IPS-NIHi11 (cell line): ENCODE data around the gene KCNA4.
"Not testable (repeated sequence)": the region's sequence is repeated elsewhere in the genome, so short reads cannot be mapped to it uniquely, and the experiment has no call there.

ENCODE experiments used
- DNase-seq: peaks from one replicate; pipeline ENCODE4 v3.0.0; 2012; ENCODE audit warnings: mixed read lengths, low spot score

Gene KCNA4

GRCh38 chr11:30016588-30017363 is at the start of gene KCNA4:
KCNA4 (minus strand) TSS chr11:30017030; CDS start chr11:30012678, 4,352 bp downstream.
- DNase-seq = peak; percentile 84

- DNase-seq = no peak
These were observed 45.3 kb upstream of the KCNA4 start for GRCh38 chr11:30062103-30062502.

- no peak for DNase-seq
These were observed 42.5 kb upstream of the KCNA4 start for GRCh38 chr11:30059172-30059815.

GRCh38 chr11:30049214-30049613 is 32.4 kb upstream of the KCNA4 start:
- DNase-seq = no peak

- peak; percentile 48 for DNase-seq
These were observed 29.7 kb upstream of the KCNA4 start for GRCh38 chr11:30046578-30046945.

- no peak for DNase-seq
These were observed 29.2 kb upstream of the KCNA4 start for GRCh38 chr11:30045921-30046577.

- no peak for DNase-seq
These were observed 28.3 kb upstream of the KCNA4 start for GRCh38 chr11:30045144-30045543.

GRCh38 chr11:30041171-30041570 is 24.3 kb upstream of the KCNA4 start:
- no peak for DNase-seq

GRCh38 chr11:30034746-30035145 is 17.9 kb upstream of the KCNA4 start:
- DNase-seq = not testable (repeated sequence)

- DNase-seq = not testable (repeated sequence)
These were observed 17.3 kb upstream of the KCNA4 start for GRCh38 chr11:30034166-30034565.

- DNase-seq = peak; percentile 37
These were observed 8.7 kb upstream of the KCNA4 start for GRCh38 chr11:30025396-30026139.

GRCh38 chr11:30023074-30023473 is 6.2 kb upstream of the KCNA4 start:
- no peak for DNase-seq

GRCh38 chr11:30019481-30019880 is 2.7 kb upstream of the KCNA4 start:
- no peak for DNase-seq

GRCh38 chr11:30018495-30018894 is 1.7 kb upstream of the KCNA4 start:
- DNase-seq = peak; percentile 16

GRCh38 chr11:30017445-30017895 is 640 bp upstream of the KCNA4 start:
- DNase-seq = peak; percentile 35

- DNase-seq = peak; percentile 20
These were observed 961 bp downstream of the KCNA4 start for GRCh38 chr11:30015725-30016412.

GRCh38 chr11:30012346-30012745 is 4.5 kb downstream of the KCNA4 start:
- DNase-seq = no peak

GRCh38 chr11:30009060-30009459 is 7.8 kb downstream of the KCNA4 start:
- DNase-seq = no peak

GRCh38 chr11:30006876-30007275 is 10.0 kb downstream of the KCNA4 start:
- no peak for DNase-seq

GRCh38 chr11:30002157-30002785 is 14.6 kb downstream of the KCNA4 start:
- no peak for DNase-seq
